ENCODE measurements around the gene ZXDC.

The ZXDC gene

GRCh38 chr3:126452213-126452612, 23.5 kb downstream of the ZXDC start:
- DNase-seq (ENCODE audit: low spot score), result no peak

- DNase-seq (ENCODE audit: low spot score), result no peak
Measured at GRCh38 chr3:126451511-126451910, 24.2 kb downstream of the ZXDC start.

GRCh38 chr3:126450744-126451143, 24.9 kb downstream of the ZXDC start:
- no peak for DNase-seq (ENCODE audit: low spot score)

GRCh38 chr3:126450219-126450618, 25.5 kb downstream of the ZXDC start:
- no peak for DNase-seq (ENCODE audit: low spot score)

GRCh38 chr3:126449621-126450051, 26.1 kb downstream of the ZXDC start:
- DNase-seq (ENCODE audit: low spot score), result no peak

- DNase-seq (ENCODE audit: low spot score), result no peak
Measured at GRCh38 chr3:126448893-126449180, 26.9 kb downstream of the ZXDC start.

- no peak for DNase-seq (ENCODE audit: low spot score)
Measured at GRCh38 chr3:126448136-126448892, 27.4 kb downstream of the ZXDC start.

- no peak for DNase-seq (ENCODE audit: low spot score)
Measured at GRCh38 chr3:126447456-126448106, 28.1 kb downstream of the ZXDC start.

- DNase-seq (ENCODE audit: low spot score), result no peak
Measured at GRCh38 chr3:126446791-126447190, 28.9 kb downstream of the ZXDC start.

GRCh38 chr3:126446301-126446700, 29.4 kb downstream of the ZXDC start:
- no peak for DNase-seq (ENCODE audit: low spot score)

GRCh38 chr3:126445506-126445905, 30.2 kb downstream of the ZXDC start:
- DNase-seq (ENCODE audit: low spot score), result no peak

GRCh38 chr3:126442856-126443242, 32.8 kb downstream of the ZXDC start:
- no peak for DNase-seq (ENCODE audit: low spot score)

- DNase-seq (ENCODE audit: low spot score), result no peak
Measured at GRCh38 chr3:126442094-126442855, 33.4 kb downstream of the ZXDC start.

- no peak for DNase-seq (ENCODE audit: low spot score)
Measured at GRCh38 chr3:126441256-126441880, 34.3 kb downstream of the ZXDC start.

- DNase-seq (ENCODE audit: low spot score), result no peak
Measured at GRCh38 chr3:126440709-126440995, 35.0 kb downstream of the ZXDC start.

- DNase-seq (ENCODE audit: low spot score), result no peak
Measured at GRCh38 chr3:126439968-126440708, 35.6 kb downstream of the ZXDC start.

GRCh38 chr3:126439346-126439967, 36.2 kb downstream of the ZXDC start:
- DNase-seq (ENCODE audit: low spot score), result no peak

- no peak for DNase-seq (ENCODE audit: low spot score)
Measured at GRCh38 chr3:126438746-126439145, 36.9 kb downstream of the ZXDC start.

- DNase-seq (ENCODE audit: low spot score), result no peak
Measured at GRCh38 chr3:126438186-126438585, 37.5 kb downstream of the ZXDC start.

GRCh38 chr3:126436826-126437717, 38.6 kb downstream of the ZXDC start:
- no peak for DNase-seq (ENCODE audit: low spot score)
